Measurements from ENCODE around the gene LRP2. TPM values are rescaled to one million over a fixed set of nuclear protein-coding genes. Genes with fewer than 3 reads are reported as not detected.

Gene LRP2
- total and polyA plus RNA-seq, 2 experiments from 2014 or later: 0.68 to 2.7 TPM

DNA sequence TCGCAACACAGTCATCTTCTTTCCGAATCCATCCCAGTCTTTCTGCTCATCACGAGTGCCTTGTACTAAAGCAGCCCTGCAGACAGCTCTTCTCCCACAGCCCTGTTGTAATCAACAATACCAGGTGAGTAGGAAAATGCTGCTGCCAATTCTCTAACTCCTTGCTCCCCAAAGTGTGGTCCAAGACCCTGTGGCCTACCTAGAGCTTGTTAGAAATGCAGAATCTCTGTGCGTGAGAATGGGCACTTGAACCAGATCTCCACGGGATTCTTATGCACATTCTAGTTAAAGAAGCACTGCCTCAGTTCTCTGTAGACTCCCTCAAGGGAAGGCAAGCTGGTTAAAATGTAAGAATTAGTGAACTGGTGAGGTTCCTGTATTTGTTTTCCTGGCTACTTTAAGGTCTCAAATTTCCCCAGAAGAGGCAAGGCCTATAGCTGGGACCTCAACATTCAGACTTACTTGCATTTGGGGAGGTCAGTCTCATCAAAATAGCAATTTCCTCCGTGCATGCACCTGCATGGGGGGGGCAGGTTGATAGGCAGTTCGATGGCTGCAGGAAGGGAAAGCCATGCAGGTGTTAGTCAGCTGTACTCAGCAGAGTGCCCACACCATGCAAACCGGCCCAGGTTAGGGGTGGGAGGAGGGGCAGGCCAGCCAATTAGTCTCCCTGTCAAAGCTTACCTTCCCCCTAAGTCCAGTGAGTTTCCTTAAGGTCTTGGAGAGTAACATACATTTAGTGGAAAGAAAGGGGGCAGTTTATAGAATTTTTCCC lies 222.2 kb downstream of the LRP2 start:
- Histone ChIP-seq H3K4me3 (no peak overlapping the region), H3K4me1 (ENCODE audit: insufficient read depth) (peaks cover 37% of the 10 kb centered on the region), H3K36me3 (ENCODE audit: insufficient read depth) (no peaks in the 10 kb centered on the region), H3K79me2 (replicated peaks; ENCODE audit: insufficient read depth) (no peaks in the 10 kb centered on the region), H3F3A (replicated peaks; ENCODE audit: low read depth) (no peaks in the 10 kb centered on the region), H3K27ac (ENCODE audit: low read depth) (0 out of 2 replicates have a peak overlapping the region, but pooled peaks have one; percentile 39), H3K9me2 (ENCODE audit: insufficient read depth) (no peaks in the 10 kb centered on the region), H3K4me2 (peak overlapping the region; percentile 59), H4K20me1 (replicated peaks; ENCODE audit: insufficient read depth) (no peaks in the 10 kb centered on the region), H3K27me3 (ENCODE audit: insufficient read depth) (no peaks in the 10 kb centered on the region), H2AFZ (peak overlapping the region; percentile 11; the same call in 1 of the 2 replicates)
- Mint-ChIP-seq H3K4me1 (peaks cover 40% of the 10 kb centered on the region), H3K4me3 (peak overlapping the region; percentile 4; the same call in 2 of the 3 replicates), H3K9me3 (no peaks in the 10 kb centered on the region), H3K27ac (peak overlapping the region; percentile 35), H3K27me3 (ENCODE audit: insufficient read depth, low read depth, poor library complexity) (peaks cover 8% of the 10 kb centered on the region), H3K36me3 (ENCODE audit: low read depth) (no peaks in the 10 kb centered on the region)
- TF ChIP-seq CREB1 (CRISPR knock-in tag; IDR thresholded peaks at IDR 0.05; ENCODE audit: low read depth) (no peak), ZNF331 (CRISPR knock-in tag; IDR thresholded peaks at IDR 0.05; ENCODE audit: low read depth) (no peak), ZNF114 (CRISPR knock-in tag; IDR thresholded peaks at IDR 0.05) (no peak), EZH2 (IDR thresholded peaks at IDR 0.05; ENCODE audit: low read depth, unreplicated experiment) (no peak), POLR2AphosphoS5 (IDR thresholded peaks at IDR 0.05; ENCODE audit: low read depth) (no peak), STAT1 (IDR thresholded peaks at IDR 0.05; ENCODE audit: unreplicated experiment) (no peak), EZH2phosphoT487 (IDR thresholded peaks at IDR 0.05; ENCODE audit: unreplicated experiment) (no peak)
- TF ChIP-seq, protein P1, sequence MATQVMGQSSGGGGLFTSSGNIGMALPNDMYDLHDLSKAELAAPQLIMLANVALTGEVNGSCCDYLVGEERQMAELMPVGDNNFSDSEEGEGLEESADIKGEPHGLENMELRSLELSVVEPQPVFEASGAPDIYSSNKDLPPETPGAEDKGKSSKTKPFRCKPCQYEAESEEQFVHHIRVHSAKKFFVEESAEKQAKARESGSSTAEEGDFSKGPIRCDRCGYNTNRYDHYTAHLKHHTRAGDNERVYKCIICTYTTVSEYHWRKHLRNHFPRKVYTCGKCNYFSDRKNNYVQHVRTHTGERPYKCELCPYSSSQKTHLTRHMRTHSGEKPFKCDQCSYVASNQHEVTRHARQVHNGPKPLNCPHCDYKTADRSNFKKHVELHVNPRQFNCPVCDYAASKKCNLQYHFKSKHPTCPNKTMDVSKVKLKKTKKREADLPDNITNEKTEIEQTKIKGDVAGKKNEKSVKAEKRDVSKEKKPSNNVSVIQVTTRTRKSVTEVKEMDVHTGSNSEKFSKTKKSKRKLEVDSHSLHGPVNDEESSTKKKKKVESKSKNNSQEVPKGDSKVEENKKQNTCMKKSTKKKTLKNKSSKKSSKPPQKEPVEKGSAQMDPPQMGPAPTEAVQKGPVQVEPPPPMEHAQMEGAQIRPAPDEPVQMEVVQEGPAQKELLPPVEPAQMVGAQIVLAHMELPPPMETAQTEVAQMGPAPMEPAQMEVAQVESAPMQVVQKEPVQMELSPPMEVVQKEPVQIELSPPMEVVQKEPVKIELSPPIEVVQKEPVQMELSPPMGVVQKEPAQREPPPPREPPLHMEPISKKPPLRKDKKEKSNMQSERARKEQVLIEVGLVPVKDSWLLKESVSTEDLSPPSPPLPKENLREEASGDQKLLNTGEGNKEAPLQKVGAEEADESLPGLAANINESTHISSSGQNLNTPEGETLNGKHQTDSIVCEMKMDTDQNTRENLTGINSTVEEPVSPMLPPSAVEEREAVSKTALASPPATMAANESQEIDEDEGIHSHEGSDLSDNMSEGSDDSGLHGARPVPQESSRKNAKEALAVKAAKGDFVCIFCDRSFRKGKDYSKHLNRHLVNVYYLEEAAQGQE (IDR thresholded peaks at IDR 0.05; ENCODE audit: unreplicated experiment): no peak
- TF ChIP-seq, protein P2, sequence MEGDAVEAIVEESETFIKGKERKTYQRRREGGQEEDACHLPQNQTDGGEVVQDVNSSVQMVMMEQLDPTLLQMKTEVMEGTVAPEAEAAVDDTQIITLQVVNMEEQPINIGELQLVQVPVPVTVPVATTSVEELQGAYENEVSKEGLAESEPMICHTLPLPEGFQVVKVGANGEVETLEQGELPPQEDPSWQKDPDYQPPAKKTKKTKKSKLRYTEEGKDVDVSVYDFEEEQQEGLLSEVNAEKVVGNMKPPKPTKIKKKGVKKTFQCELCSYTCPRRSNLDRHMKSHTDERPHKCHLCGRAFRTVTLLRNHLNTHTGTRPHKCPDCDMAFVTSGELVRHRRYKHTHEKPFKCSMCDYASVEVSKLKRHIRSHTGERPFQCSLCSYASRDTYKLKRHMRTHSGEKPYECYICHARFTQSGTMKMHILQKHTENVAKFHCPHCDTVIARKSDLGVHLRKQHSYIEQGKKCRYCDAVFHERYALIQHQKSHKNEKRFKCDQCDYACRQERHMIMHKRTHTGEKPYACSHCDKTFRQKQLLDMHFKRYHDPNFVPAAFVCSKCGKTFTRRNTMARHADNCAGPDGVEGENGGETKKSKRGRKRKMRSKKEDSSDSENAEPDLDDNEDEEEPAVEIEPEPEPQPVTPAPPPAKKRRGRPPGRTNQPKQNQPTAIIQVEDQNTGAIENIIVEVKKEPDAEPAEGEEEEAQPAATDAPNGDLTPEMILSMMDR (conservative IDR thresholded peaks at IDR 0.05; ENCODE audit: low read depth in 2 of 2): no peak
- TF ChIP-seq, protein P3, sequence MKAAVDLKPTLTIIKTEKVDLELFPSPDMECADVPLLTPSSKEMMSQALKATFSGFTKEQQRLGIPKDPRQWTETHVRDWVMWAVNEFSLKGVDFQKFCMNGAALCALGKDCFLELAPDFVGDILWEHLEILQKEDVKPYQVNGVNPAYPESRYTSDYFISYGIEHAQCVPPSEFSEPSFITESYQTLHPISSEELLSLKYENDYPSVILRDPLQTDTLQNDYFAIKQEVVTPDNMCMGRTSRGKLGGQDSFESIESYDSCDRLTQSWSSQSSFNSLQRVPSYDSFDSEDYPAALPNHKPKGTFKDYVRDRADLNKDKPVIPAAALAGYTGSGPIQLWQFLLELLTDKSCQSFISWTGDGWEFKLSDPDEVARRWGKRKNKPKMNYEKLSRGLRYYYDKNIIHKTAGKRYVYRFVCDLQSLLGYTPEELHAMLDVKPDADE (IDR thresholded peaks at IDR 0.05): no peak
- peak; percentile 59 for DNase-seq (ENCODE audit: low spot score)
- ATAC-seq: peak; percentile 76

Measured in GM23338 (cell line).